IMR-90 (cell line): ENCODE data around the gene ACTR3C. TPM values are rescaled to one million over a fixed set of nuclear protein-coding genes. Genes with fewer than 3 reads are reported as not detected.

Source experiments
- ATAC-seq: fragments of 200-7000 bp; cut with Tn5 transposase; 2 replicates; pipeline ENCODE4 v1.9.1; 2020; ENCODE audit warnings: low read depth, mild to moderate bottlenecking, moderate library complexity
- BruUV-seq: library from RNA; stranded (reverse); fragments of 400-500 nt; replicated peaks from 2 replicates; lab custom pipeline; 2021; lab: Mats Ljungman, UMichigan
- CTCF ChIA-PET: fragments of 300-600 bp; formaldehyde crosslinking; extraction: SDS; loops from one replicate; lab custom pipeline; 2021; ENCODE audit warnings: antibody characterized with exemption; lab: Yijun Ruan, JAX
- POLR2A ChIA-PET: fragments of 300-600 bp; sonication (Branson Sonifier 250); formaldehyde crosslinking; loops from one replicate; lab custom pipeline; 2022; ENCODE audit warnings: antibody characterized with exemption; ENCODE audit not compliant: unreplicated experiment; lab: Charles Lee
- DNase-seq: peaks from one replicate; pipeline ENCODE4 v3.0.0; 2013
- H2AFZ ChIP-seq: replicated peaks from 2 replicates; pipeline ENCODE3; 2013; ENCODE audit warnings: low read length, mild to moderate bottlenecking; ENCODE audit not compliant: poor library complexity
- H2AK5ac ChIP-seq: 2 replicates; pipeline ENCODE4 v1.6.1; 2013; ENCODE audit warnings: low read depth, low read length, inconsistent platforms
- H2AK9ac ChIP-seq: replicated peaks from 2 replicates; pipeline ENCODE3; 2013; ENCODE audit warnings: mild to moderate bottlenecking, low read depth, low read length, moderate library complexity; ENCODE audit not compliant: poor library complexity
- H2BK120ac ChIP-seq: 2 replicates; pipeline ENCODE4 v1.6.1; 2013; ENCODE audit warnings: low read depth, low read length, inconsistent platforms
- H2BK15ac ChIP-seq: 3 replicates; pipeline ENCODE4 v1.6.1; 2013; ENCODE audit warnings: low read depth, low read length, inconsistent platforms
- H2BK20ac ChIP-seq: 2 replicates; pipeline ENCODE4 v1.6.1; 2013; ENCODE audit warnings: low read depth, mild to moderate bottlenecking, inconsistent platforms, low read length, moderate library complexity
- H2BK5ac ChIP-seq: 2 replicates; pipeline ENCODE4 v1.6.1; 2013; ENCODE audit warnings: mild to moderate bottlenecking, low read depth, low read length, inconsistent platforms; ENCODE audit not compliant: poor library complexity, severe bottlenecking
- H3K14ac ChIP-seq: replicated peaks from 2 replicates; pipeline ENCODE4 v1.6.1; 2013; ENCODE audit warnings: low read depth, low read length, inconsistent platforms
- H3K18ac ChIP-seq: 2 replicates; pipeline ENCODE4 v1.6.1; 2013; ENCODE audit warnings: low read depth, low read length, control low read depth
- H3K23ac ChIP-seq: 2 replicates; pipeline ENCODE4 v1.6.1; 2013; ENCODE audit warnings: low read depth, low read length, inconsistent platforms
- H3K27ac ChIP-seq: 2 replicates; pipeline ENCODE4 v1.5.1; 2013; ENCODE audit warnings: mild to moderate bottlenecking, control low read depth, low read length; ENCODE audit not compliant: insufficient read depth
- H3K27me3 ChIP-seq: 2 replicates; pipeline ENCODE4 v1.6.1; 2013; ENCODE audit warnings: low read length; ENCODE audit not compliant: control insufficient read depth, insufficient read depth
- H3K36me3 ChIP-seq: 2 replicates; pipeline ENCODE4 v1.6.1; 2013; ENCODE audit warnings: low read length, mixed read lengths; ENCODE audit not compliant: control insufficient read depth, insufficient read depth
- H3K4ac ChIP-seq: 2 replicates; pipeline ENCODE4 v1.6.1; 2013; ENCODE audit warnings: low read depth, low read length, inconsistent platforms
- H3K4me1 ChIP-seq: 2 replicates; pipeline ENCODE4 v1.6.1; 2013; ENCODE audit warnings: low read length, mixed read lengths; ENCODE audit not compliant: control insufficient read depth, insufficient read depth
- H3K4me2 ChIP-seq: 2 replicates; pipeline ENCODE4 v1.6.1; 2013; ENCODE audit warnings: low read depth, mild to moderate bottlenecking, control low read depth, low read length, moderate library complexity
- H3K4me3 ChIP-seq: 2 replicates; pipeline ENCODE4 v1.5.1; 2013; ENCODE audit warnings: low read depth, mild to moderate bottlenecking, control low read depth, low read length, moderate library complexity; ENCODE audit not compliant: insufficient read depth
- H3K56ac ChIP-seq: 2 replicates; pipeline ENCODE4 v1.6.1; 2013; ENCODE audit warnings: low read length, inconsistent platforms; ENCODE audit not compliant: insufficient read depth; ENCODE audit errors: extremely low read depth
- H3K79me1 ChIP-seq, 2 experiments: 2 replicates each; pipeline ENCODE4 v1.6.1; 2013; ENCODE audit warnings: low read length in 2 of 2, inconsistent platforms in 1 of 2, low read depth in 1 of 2
- H3K9ac ChIP-seq: 2 replicates; pipeline ENCODE4 v1.6.1; 2013; ENCODE audit warnings: low read depth, low read length, control low read depth
- H3K9me1 ChIP-seq: 2 replicates; pipeline ENCODE4 v1.6.1; 2013; ENCODE audit warnings: low read length, inconsistent platforms; ENCODE audit not compliant: insufficient read depth
- H3K9me3 ChIP-seq: 2 replicates; pipeline ENCODE4 v1.6.1; 2013; ENCODE audit warnings: low read length; ENCODE audit not compliant: control insufficient read depth, insufficient read depth
- H4K20me1 ChIP-seq: 2 replicates; pipeline ENCODE4 v1.6.1; 2013; ENCODE audit warnings: low read length, inconsistent platforms; ENCODE audit not compliant: insufficient read depth
- H4K5ac ChIP-seq: 2 replicates; pipeline ENCODE4 v1.6.1; 2013; ENCODE audit warnings: mild to moderate bottlenecking, low read depth, low read length, control low read depth
- H4K8ac ChIP-seq, 2 experiments: 2 replicates each; pipeline ENCODE4 v1.6.1; 2013; ENCODE audit warnings: low read depth in 2 of 2, low read length in 2 of 2, control low read depth in 1 of 2, inconsistent platforms in 1 of 2
- H4K91ac ChIP-seq: 2 replicates; pipeline ENCODE4 v1.6.1; 2013; ENCODE audit warnings: low read depth, low read length, inconsistent platforms; ENCODE audit not compliant: insufficient read depth
- BHLHE40 ChIP-seq: fragments of 150-350 bp; IDR thresholded peaks from 2 replicates; pipeline ENCODE4 v1.6.1; 2016; ENCODE audit warnings: mild to moderate bottlenecking, low read depth, low read length
- CEBPB ChIP-seq: IDR thresholded peaks from 2 replicates; pipeline ENCODE4 v1.6.1; 2012; ENCODE audit warnings: low read depth, low read length, improper control_type of control experiment
- CHD1 ChIP-seq: IDR thresholded peaks from 2 replicates; pipeline ENCODE4 v1.6.1; 2012; ENCODE audit warnings: low read depth, low read length, improper control_type of control experiment
- ELK1 ChIP-seq: fragments of 150-350 bp; IDR thresholded peaks from 2 replicates; pipeline ENCODE4 v1.6.1; 2016; ENCODE audit warnings: low read depth, mild to moderate bottlenecking, low read length, moderate library complexity, borderline replicate concordance
- FOS ChIP-seq: fragments of 150-350 bp; IDR thresholded peaks from 2 replicates; pipeline ENCODE4 v1.6.1; 2016; ENCODE audit warnings: low read depth, low read length
- MAFK ChIP-seq: IDR thresholded peaks from 2 replicates; pipeline ENCODE4 v1.6.1; 2012; ENCODE audit warnings: low read depth, low read length, improper control_type of control experiment
- MAZ ChIP-seq: IDR thresholded peaks from 2 replicates; pipeline ENCODE4 v1.6.1; 2012; ENCODE audit warnings: low read depth, mild to moderate bottlenecking, low read length, improper control_type of control experiment, moderate library complexity, borderline replicate concordance
- MXI1 ChIP-seq: IDR thresholded peaks from 2 replicates; pipeline ENCODE4 v1.6.1; 2012; ENCODE audit warnings: low read depth, mild to moderate bottlenecking, low read length, moderate library complexity, borderline replicate concordance
- NFE2L2 ChIP-seq: fragments of 150-350 bp; IDR thresholded peaks from 2 replicates; pipeline ENCODE4 v1.6.1; 2016; ENCODE audit warnings: low read depth, mild to moderate bottlenecking, low read length
- POLR2A ChIP-seq: IDR thresholded peaks from 2 replicates; pipeline ENCODE4 v1.6.1; 2012; ENCODE audit warnings: mild to moderate bottlenecking, low read depth, low read length
- RAD21 ChIP-seq: IDR thresholded peaks from 2 replicates; pipeline ENCODE4 v1.6.1; 2012; ENCODE audit warnings: low read length, improper control_type of control experiment
- RCOR1 ChIP-seq: IDR thresholded peaks from 2 replicates; pipeline ENCODE4 v1.6.1; 2012; ENCODE audit warnings: mild to moderate bottlenecking, low read length, improper control_type of control experiment; ENCODE audit not compliant: insufficient replicate concordance
- RFX5 ChIP-seq: IDR thresholded peaks from 2 replicates; pipeline ENCODE4 v1.8.0; 2012; ENCODE audit warnings: low read depth, mild to moderate bottlenecking, low read length, moderate library complexity
- SMC3 ChIP-seq: fragments of 150-350 bp; IDR thresholded peaks from 2 replicates; pipeline ENCODE4 v1.6.1; 2016; ENCODE audit warnings: low read depth, mild to moderate bottlenecking, antibody characterized with exemption, low read length, moderate library complexity
- WGBS, 2 experiments: methylation state at CpG; one replicate each; pipeline versions ENCODE4 v1.1.5 to v1.1.7; 2013; ENCODE audit warnings: missing lambda C conversion rate in 2 of 2; ENCODE audit not compliant: insufficient read length in 1 of 2; ENCODE audit errors: extremely low coverage in 2 of 2; 5-methylcytosine and 5-hydroxymethylcytosine counted together
- dilution Hi-C: fragments of 300-500 bp; cut with HindIII; formaldehyde crosslinking; loops from one replicate; pipeline ENCODE4 v1.14.3; 2018; ENCODE audit warnings: low sequenced_read_pairs; ENCODE audit not compliant: unreplicated experiment
- in situ Hi-C: fragments of 300-500 bp; cut with MboI; formaldehyde crosslinking; loops from 3 replicates; pipeline ENCODE4 v1.14.3; 2019; ENCODE audit warnings: low sequenced_read_pairs, inconsistent platforms, mixed read lengths
- intact Hi-C: fragments of 100-400 bp; cut with micrococcal nuclease; formaldehyde crosslinking; loops from 2 replicates; pipeline ENCODE4 v1.10.0; 2022
- polyA plus RNA-seq, 3 experiments: library from polyadenylated mRNA; depleted of rRNA; stranded (reverse); fragments of >200 nt; gene quantifications; 2 replicates each; pipeline ENCODE4 v1.2.3, GENCODE V29; 2012; ENCODE audit warnings: low replicate concordance in 1 of 3
- total RNA-seq: library from RNA; depleted of rRNA; stranded (reverse); fragments of >200 nt; gene quantifications from 2 replicates; pipeline ENCODE4 v1.2.3, GENCODE V29; 2012
- TF ChIP-seq, protein P1 (sequence below): conservative IDR thresholded peaks from 2 replicates; pipeline ENCODE4 v1.5.1; 2012; ENCODE audit warnings: mild to moderate bottlenecking, low read depth, low read length, improper control_type of control experiment
- TF ChIP-seq, protein P2 (sequence below): fragments of 150-350 bp; IDR thresholded peaks from 2 replicates; pipeline ENCODE4 v1.6.1; 2017; ENCODE audit warnings: mild to moderate bottlenecking, antibody characterized with exemption, low read length, low read depth

Gene ACTR3C
- total and polyA plus RNA-seq, 2 of the 4 experiments (the other 2 are of a cell fraction), result not detected

- Histone ChIP-seq H3K9me3 (no peaks in the 10 kb centered on the region), H2AK5ac (no peak overlapping the region), H4K20me1 (no peaks in the 10 kb centered on the region), H3K27ac (no peak overlapping the region), H3K9ac (no peak overlapping the region), H3K27me3 (peaks cover 2% of the 10 kb centered on the region; the same call in 1 of the 2 replicates), H2BK15ac (no peak overlapping the region), H3K9me1 (no peaks in the 10 kb centered on the region; the same call in 1 of the 2 replicates), H3K79me1 (no peaks in the 10 kb centered on the region), H3K4me3 (no peak overlapping the region), H3K14ac (no peak overlapping the region), H3K23ac (no peak overlapping the region), H3K4me1 (no peaks in the 10 kb centered on the region; the same call in 1 of the 2 replicates), H3K4me2 (no peak overlapping the region), H3K56ac (no peak overlapping the region), H2AFZ (no peak overlapping the region), H2BK20ac (no peak overlapping the region), H2BK120ac (no peak overlapping the region), H2AK9ac (no peak overlapping the region), H2BK5ac (no peak overlapping the region), H4K8ac (no peak overlapping the region), H4K91ac (no peak overlapping the region), H4K5ac (no peak overlapping the region), H3K18ac (no peak overlapping the region), H3K4ac (no peak overlapping the region), H3K36me3 (no peaks in the 10 kb centered on the region)
- BruUV-seq, result no TSS peak
- ChIA-PET CTCF (interaction anchor here (2.0 kb wide), 1 partner anchor 28 kb away, joined by 5 read pairs; no protein-coding TSS in a partner anchor), POLR2A (no interaction called here)
- no CpG with 5 or more reads among the region's 9 CpGs for WGBS, 2 experiments
- intact Hi-C loops (loop anchor here (2.0 kb wide), 1 partner anchor 64 kb away; no protein-coding TSS in a partner anchor), dilution Hi-C loops (no loop called here), in situ Hi-C loops (no loop called here)
- TF ChIP-seq, protein P1, sequence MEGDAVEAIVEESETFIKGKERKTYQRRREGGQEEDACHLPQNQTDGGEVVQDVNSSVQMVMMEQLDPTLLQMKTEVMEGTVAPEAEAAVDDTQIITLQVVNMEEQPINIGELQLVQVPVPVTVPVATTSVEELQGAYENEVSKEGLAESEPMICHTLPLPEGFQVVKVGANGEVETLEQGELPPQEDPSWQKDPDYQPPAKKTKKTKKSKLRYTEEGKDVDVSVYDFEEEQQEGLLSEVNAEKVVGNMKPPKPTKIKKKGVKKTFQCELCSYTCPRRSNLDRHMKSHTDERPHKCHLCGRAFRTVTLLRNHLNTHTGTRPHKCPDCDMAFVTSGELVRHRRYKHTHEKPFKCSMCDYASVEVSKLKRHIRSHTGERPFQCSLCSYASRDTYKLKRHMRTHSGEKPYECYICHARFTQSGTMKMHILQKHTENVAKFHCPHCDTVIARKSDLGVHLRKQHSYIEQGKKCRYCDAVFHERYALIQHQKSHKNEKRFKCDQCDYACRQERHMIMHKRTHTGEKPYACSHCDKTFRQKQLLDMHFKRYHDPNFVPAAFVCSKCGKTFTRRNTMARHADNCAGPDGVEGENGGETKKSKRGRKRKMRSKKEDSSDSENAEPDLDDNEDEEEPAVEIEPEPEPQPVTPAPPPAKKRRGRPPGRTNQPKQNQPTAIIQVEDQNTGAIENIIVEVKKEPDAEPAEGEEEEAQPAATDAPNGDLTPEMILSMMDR, result no peak
- no peak for TF ChIP-seq CEBPB
- no peak for TF ChIP-seq ELK1
- no peak for TF ChIP-seq POLR2A
- TF ChIP-seq MXI1, result no peak
- no peak for TF ChIP-seq SMC3
- no peak for TF ChIP-seq CHD1
- TF ChIP-seq RCOR1, result no peak
- no peak for TF ChIP-seq RAD21
- no peak for TF ChIP-seq BHLHE40
- TF ChIP-seq MAZ, result no peak
- no peak for TF ChIP-seq FOS
- TF ChIP-seq MAFK, result no peak
- TF ChIP-seq RFX5, result no peak
- no peak for TF ChIP-seq NFE2L2
- TF ChIP-seq, protein P2, sequence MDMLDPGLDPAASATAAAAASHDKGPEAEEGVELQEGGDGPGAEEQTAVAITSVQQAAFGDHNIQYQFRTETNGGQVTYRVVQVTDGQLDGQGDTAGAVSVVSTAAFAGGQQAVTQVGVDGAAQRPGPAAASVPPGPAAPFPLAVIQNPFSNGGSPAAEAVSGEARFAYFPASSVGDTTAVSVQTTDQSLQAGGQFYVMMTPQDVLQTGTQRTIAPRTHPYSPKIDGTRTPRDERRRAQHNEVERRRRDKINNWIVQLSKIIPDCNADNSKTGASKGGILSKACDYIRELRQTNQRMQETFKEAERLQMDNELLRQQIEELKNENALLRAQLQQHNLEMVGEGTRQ, result no peak
- ATAC-seq (no peak), DNase-seq (no peak)
Measured at GRCh38 chr7:150357270-150357669, 33.9 kb upstream of the ACTR3C start.
